HFFc6 (cell line): ENCODE data around the gene EIF4E1B. TPM values are rescaled to one million over a fixed set of nuclear protein-coding genes. Genes with fewer than 3 reads are reported as not detected.

Experiments used
- DNase-seq: peaks from one replicate; pipeline ENCODE4 v3.0.0-alpha.2; 2018
- H3K27ac Mint-ChIP-seq: 2 replicates; pipeline ENCODE4 v1.8.0; 2020; ENCODE audit warnings: mild to moderate bottlenecking, mixed read lengths
- H3K27me3 Mint-ChIP-seq: 2 replicates; pipeline ENCODE4 v1.8.0; 2021; ENCODE audit warnings: mild to moderate bottlenecking, moderate library complexity, mixed read lengths; ENCODE audit not compliant: insufficient read depth
- H3K36me3 Mint-ChIP-seq: 2 replicates; pipeline ENCODE4 v1.8.0; 2021; ENCODE audit warnings: low read depth, mixed read lengths
- H3K4me1 Mint-ChIP-seq: 2 replicates; pipeline ENCODE4 v1.8.0; 2020; ENCODE audit warnings: low read depth, mixed read lengths
- H3K4me3 Mint-ChIP-seq: 2 replicates; pipeline ENCODE4 v1.8.0; 2020; ENCODE audit warnings: mild to moderate bottlenecking, moderate library complexity, mixed read lengths
- H3K9me3 Mint-ChIP-seq: 2 replicates; pipeline ENCODE4 v1.8.0; 2020; ENCODE audit warnings: mild to moderate bottlenecking, mixed read lengths
- CTCF ChIP-seq: fragments of 200-600 bp; sonication (generic); IDR thresholded peaks from 2 replicates; pipeline ENCODE4 v1.5.0; 2021; ENCODE audit warnings: antibody characterized with exemption, mild to moderate bottlenecking
- total RNA-seq, 6 experiments: library from RNA; stranded (reverse); fragmentation: NEBNext Ultra II Directional; extraction: Animal tissue kit (Norgen Biotek cat#: 25700); gene quantifications; 2 replicates in 1 of 6; 3 replicates in 5 of 6; pipeline ENCODE4 v1.2.3, GENCODE V29; 2021

Gene EIF4E1B
- total RNA-seq, 6 experiments from 2014 or later, result not detected

- peak; percentile 83 for TF ChIP-seq CTCF
- H3K4me1 Mint-ChIP-seq, result peaks cover 12% of the 10 kb centered on the region
- no peak overlapping the region for H3K27ac Mint-ChIP-seq
- DNase-seq, result peak; percentile 37
- peaks cover 8% of the 10 kb centered on the region; the same call in 1 of the 2 replicates for H3K27me3 Mint-ChIP-seq
- H3K36me3 Mint-ChIP-seq, result peaks cover 5% of the 10 kb centered on the region; the same call in 1 of the 2 replicates
- no peak overlapping the region for H3K4me3 Mint-ChIP-seq
- no peaks in the 10 kb centered on the region for H3K9me3 Mint-ChIP-seq
Measured at GRCh38 chr5:176658007-176658599, 27.6 kb downstream of the EIF4E1B start.

GRCh38 chr5:176658817-176659511 lies 28.5 kb downstream of the EIF4E1B start:
- Mint-ChIP-seq H3K9me3 (no peaks in the 10 kb centered on the region), H3K36me3 (no peaks in the 10 kb centered on the region; the same call in 1 of the 2 replicates), H3K4me1 (peaks cover 5% of the 10 kb centered on the region; the same call in 1 of the 2 replicates), H3K27ac (no peak overlapping the region), H3K4me3 (no peak overlapping the region), H3K27me3 (peaks cover 17% of the 10 kb centered on the region)
- no peak for DNase-seq
- TF ChIP-seq CTCF, result no peak

GRCh38 chr5:176659512-176659839 lies 29.0 kb downstream of the EIF4E1B start:
- Mint-ChIP-seq H3K27ac (no peak overlapping the region), H3K4me3 (no peak overlapping the region), H3K4me1 (peaks cover 5% of the 10 kb centered on the region; the same call in 1 of the 2 replicates), H3K9me3 (no peaks in the 10 kb centered on the region), H3K36me3 (no peaks in the 10 kb centered on the region; the same call in 1 of the 2 replicates), H3K27me3 (peaks cover 22% of the 10 kb centered on the region)
- DNase-seq, result no peak
- no peak for TF ChIP-seq CTCF

GRCh38 chr5:176659860-176660461 lies 29.5 kb downstream of the EIF4E1B start:
- TF ChIP-seq CTCF, result no peak
- peaks cover 24% of the 10 kb centered on the region for H3K27me3 Mint-ChIP-seq
- H3K4me1 Mint-ChIP-seq, result peaks cover 5% of the 10 kb centered on the region; the same call in 1 of the 2 replicates
- DNase-seq, result no peak
- no peak overlapping the region for H3K27ac Mint-ChIP-seq
- H3K36me3 Mint-ChIP-seq, result no peaks in the 10 kb centered on the region; the same call in 1 of the 2 replicates
- H3K9me3 Mint-ChIP-seq, result no peaks in the 10 kb centered on the region
- H3K4me3 Mint-ChIP-seq, result no peak overlapping the region

- no peak overlapping the region for H3K4me3 Mint-ChIP-seq
- no peaks in the 10 kb centered on the region; the same call in 1 of the 2 replicates for H3K36me3 Mint-ChIP-seq
- H3K27ac Mint-ChIP-seq, result no peak overlapping the region
- DNase-seq, result no peak
- H3K4me1 Mint-ChIP-seq, result peaks cover 5% of the 10 kb centered on the region; the same call in 1 of the 2 replicates
- TF ChIP-seq CTCF, result no peak
- H3K9me3 Mint-ChIP-seq, result no peaks in the 10 kb centered on the region
- peaks cover 29% of the 10 kb centered on the region for H3K27me3 Mint-ChIP-seq
Measured at GRCh38 chr5:176660530-176660859, 30.0 kb downstream of the EIF4E1B start.
